HL-60 (cell line): ENCODE measurements around the gene ZDHHC17.

Experiments
- DNase-seq, 2 experiments: peaks; one replicate each; pipeline ENCODE4 v3.0.0-alpha.2; 2010 to 2020; ENCODE audit warnings: low read depth in 1 of 2, low spot score in 1 of 2
- H3K27ac ChIP-seq: fragments of 250-450 bp; sonication (Bioruptor Pico); replicated peaks from 2 replicates; pipeline ENCODE4 v1.5.1; 2020; ENCODE audit warnings: mild to moderate bottlenecking, moderate library complexity
- H3K27me3 ChIP-seq: fragments of 250-450 bp; sonication (Bioruptor Pico); 2 replicates; pipeline ENCODE4 v1.5.1; 2021; ENCODE audit warnings: mild to moderate bottlenecking, moderate library complexity; ENCODE audit not compliant: insufficient read depth, poor library complexity, severe bottlenecking
- H3K4me3 ChIP-seq: replicated peaks from 2 replicates; pipeline ENCODE4 v1.5.1; 2011; ENCODE audit warnings: mild to moderate bottlenecking, control low read depth, low read length; ENCODE audit not compliant: insufficient read depth
- CTCF ChIP-seq: IDR thresholded peaks from one replicate; pipeline ENCODE4 v1.5.1; 2011; ENCODE audit warnings: low read length, control low read depth, inconsistent platforms; ENCODE audit not compliant: insufficient read depth
- GABPA ChIP-seq: IDR thresholded peaks from 2 replicates; pipeline ENCODE4 v1.6.1; 2012; ENCODE audit warnings: low read depth
- POLR2AphosphoS5 ChIP-seq: IDR thresholded peaks from 2 replicates; pipeline ENCODE4 v1.6.1; 2012; ENCODE audit warnings: low read depth
- REST ChIP-seq: IDR thresholded peaks from 2 replicates; pipeline ENCODE4 v1.6.1; 2012; ENCODE audit warnings: low read depth; ENCODE audit not compliant: insufficient replicate concordance
- SPI1 ChIP-seq: IDR thresholded peaks from 2 replicates; pipeline ENCODE4 v1.6.1; 2012; ENCODE audit warnings: low read depth, mild to moderate bottlenecking, borderline replicate concordance

ZDHHC17 gene

GRCh38 chr12:76881142-76881541 lies 117.2 kb downstream of the ZDHHC17 start:
- no peak for TF ChIP-seq GABPA
- Histone ChIP-seq H3K4me3 (no peak overlapping the region), H3K27ac (no peak overlapping the region), H3K27me3 (peaks cover 31% of the 10 kb centered on the region)
- no peak for DNase-seq

GRCh38 chr12:76882367-76882766 lies 118.5 kb downstream of the ZDHHC17 start:
- H3K27me3 ChIP-seq = peaks cover 19% of the 10 kb centered on the region
- TF ChIP-seq CTCF (no peak), GABPA (no peak), REST (no peak), POLR2AphosphoS5 (no peak), SPI1 (no peak)
- no peak for DNase-seq
- H3K4me3 ChIP-seq = no peak overlapping the region
- H3K27ac ChIP-seq = no peak overlapping the region

GRCh38 chr12:76883151-76883550 lies 119.2 kb downstream of the ZDHHC17 start:
- DNase-seq = no peak
- H3K4me3 ChIP-seq = no peak overlapping the region
- no peak for TF ChIP-seq SPI1
- TF ChIP-seq GABPA = no peak
- TF ChIP-seq POLR2AphosphoS5 = no peak
- no peak for TF ChIP-seq REST
- no peak for TF ChIP-seq CTCF
- H3K27ac ChIP-seq = no peak overlapping the region
- H3K27me3 ChIP-seq = peaks cover 13% of the 10 kb centered on the region

GRCh38 chr12:76883811-76884210 lies 119.9 kb downstream of the ZDHHC17 start:
- no peak overlapping the region for H3K27ac ChIP-seq
- no peak for DNase-seq
- TF ChIP-seq CTCF (no peak), SPI1 (no peak), GABPA (no peak), POLR2AphosphoS5 (no peak), REST (no peak)

More at GRCh38 chr12:76883811-76884210, 119.9 kb downstream of the ZDHHC17 start:
- peaks cover 8% of the 10 kb centered on the region for H3K27me3 ChIP-seq
- H3K4me3 ChIP-seq = no peak overlapping the region
